NCI-H2196 treated with DMSO at 0.1 percent for 48 hours (cell line): ENCODE data around the gene APOBEC4.
"Not testable (repeated sequence)": the region's sequence is repeated elsewhere in the genome, so short reads cannot be mapped to it uniquely, and the experiment has no call there.

Experiments used
- DNase-seq: peaks from one replicate; lab custom pipeline; 2025; ENCODE audit not compliant: unreplicated experiment; lab: John Stamatoyannopoulos, UW

APOBEC4 gene, protein sequence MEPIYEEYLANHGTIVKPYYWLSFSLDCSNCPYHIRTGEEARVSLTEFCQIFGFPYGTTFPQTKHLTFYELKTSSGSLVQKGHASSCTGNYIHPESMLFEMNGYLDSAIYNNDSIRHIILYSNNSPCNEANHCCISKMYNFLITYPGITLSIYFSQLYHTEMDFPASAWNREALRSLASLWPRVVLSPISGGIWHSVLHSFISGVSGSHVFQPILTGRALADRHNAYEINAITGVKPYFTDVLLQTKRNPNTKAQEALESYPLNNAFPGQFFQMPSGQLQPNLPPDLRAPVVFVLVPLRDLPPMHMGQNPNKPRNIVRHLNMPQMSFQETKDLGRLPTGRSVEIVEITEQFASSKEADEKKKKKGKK

DNA sequence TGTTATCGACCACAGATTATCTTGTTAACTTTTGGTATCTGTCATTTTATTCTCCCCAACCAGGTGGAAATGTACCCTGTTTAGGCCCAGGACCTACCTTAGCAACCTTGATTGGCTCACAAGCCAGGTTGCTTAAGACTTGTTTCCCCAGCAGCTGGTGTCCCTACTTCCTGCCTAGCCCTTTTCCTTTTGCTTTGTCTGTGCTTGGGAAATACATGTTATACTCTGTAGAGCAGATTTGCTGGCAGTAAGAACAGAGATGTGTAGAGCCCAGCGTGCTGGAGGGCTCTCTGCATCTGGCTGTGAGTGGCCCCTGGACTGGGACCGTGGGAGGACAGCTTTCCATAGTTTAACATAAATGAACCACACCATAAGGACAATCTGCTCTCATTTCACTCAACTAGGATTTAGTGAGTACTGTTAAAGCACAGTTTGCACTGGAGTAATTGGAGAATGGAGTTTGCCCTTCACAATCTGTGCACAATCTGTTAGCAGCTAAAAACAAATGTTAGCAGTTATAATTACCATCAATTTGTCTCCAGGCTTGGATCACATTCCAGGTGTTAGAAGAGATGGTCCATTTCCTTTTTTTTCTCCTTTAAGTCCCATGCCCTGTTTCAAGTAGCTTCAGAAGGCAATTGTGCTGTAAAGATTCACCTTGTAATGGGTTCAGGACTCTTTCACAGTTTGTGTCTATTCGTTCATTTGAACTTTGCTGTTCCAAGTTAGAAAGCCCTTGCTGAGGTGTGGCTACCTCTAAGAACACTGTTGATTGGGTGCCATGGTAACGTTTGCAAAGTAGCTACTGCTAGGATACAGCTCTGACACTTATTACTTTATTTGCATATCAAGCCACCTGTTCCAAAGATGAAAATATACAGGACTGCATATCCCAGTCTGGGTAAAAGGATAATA, at the start of gene APOBEC4:
Gene APOBEC4, minus strand, starts transcription at position 770 of the 915 bp plus-strand sequence. CDS start 4,535 bp downstream, outside the sequence.
- peak; percentile 35 for DNase-seq

DNA sequence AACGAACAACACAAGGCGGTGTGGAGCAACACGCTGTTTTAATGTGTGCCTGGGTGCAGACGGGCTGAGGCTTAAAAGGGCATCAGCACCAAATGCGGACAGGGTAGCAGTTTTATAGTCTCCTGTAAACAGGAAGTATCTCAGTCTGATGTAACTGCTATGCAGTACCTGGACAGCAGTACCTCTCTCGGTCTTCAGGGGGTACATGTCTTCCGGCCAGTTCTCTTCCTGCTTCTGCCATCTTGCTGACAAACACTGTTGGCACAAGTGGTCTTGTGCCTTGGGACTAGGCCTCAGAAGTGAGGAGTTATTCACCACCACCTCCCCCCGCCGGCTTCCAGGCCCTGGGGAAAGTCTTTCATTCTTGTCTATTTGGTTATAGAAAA, 49.7 kb upstream of the APOBEC4 start:
- no peak for DNase-seq

DNA sequence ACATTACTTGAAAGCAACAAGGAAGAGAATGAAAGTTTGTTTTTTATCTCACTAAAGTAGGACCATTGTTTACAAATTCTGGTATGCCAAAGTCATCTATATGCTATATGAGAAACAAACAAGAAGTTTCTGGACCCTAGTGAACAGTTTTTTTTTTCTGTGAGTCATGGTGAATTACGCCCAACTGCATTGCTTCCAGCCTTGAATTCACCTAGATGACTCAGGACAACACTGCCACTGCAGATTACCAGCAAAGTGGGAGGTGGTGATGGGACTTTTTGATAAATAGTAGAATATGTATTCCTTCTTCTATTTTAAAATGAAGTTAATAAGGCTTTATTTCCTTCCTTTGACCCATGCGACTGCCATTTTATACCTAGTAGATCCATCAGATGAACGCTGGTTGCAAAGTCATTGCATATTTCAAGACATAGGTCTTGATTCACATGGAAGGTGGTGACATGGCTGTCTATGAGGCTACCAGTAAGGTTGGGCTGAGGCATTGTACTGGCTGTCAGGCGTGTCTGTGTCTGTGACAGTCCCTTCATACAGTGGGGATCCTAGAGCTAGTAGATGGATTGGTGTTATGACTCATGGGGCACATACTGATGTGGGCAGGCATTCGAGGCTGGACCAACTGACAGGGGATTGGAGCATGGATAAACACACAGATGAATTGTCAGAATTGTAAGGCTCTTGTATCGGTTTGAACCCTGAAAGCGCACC, 49.1 kb upstream of the APOBEC4 start:
- DNase-seq, result no peak

DNA sequence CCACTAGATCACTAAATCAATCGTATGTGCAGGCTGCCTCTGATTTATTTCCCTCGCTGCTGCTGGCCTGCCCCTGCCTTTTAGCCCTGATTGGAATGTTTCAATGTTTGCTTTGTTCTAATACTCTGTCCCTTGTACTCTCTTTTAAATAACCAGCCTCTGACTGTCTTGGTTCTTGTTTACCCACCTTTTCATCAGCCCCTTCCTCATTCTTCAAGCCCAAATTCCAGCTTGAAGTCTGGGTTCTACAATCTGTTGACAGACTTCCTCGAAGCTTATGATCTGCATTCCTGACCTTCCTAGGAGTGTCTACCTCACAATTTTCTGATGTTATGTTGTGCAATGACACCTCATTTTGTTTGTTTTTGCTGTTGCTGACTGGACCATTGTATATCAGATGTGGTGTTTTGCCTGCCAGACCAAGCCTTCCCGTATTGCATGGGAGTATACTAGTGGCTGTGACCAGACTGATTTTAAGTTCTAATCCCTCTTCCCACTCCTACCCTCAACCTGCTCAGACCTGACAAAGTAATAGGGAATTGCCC, 46.6 kb upstream of the APOBEC4 start:
- no peak for DNase-seq

DNA sequence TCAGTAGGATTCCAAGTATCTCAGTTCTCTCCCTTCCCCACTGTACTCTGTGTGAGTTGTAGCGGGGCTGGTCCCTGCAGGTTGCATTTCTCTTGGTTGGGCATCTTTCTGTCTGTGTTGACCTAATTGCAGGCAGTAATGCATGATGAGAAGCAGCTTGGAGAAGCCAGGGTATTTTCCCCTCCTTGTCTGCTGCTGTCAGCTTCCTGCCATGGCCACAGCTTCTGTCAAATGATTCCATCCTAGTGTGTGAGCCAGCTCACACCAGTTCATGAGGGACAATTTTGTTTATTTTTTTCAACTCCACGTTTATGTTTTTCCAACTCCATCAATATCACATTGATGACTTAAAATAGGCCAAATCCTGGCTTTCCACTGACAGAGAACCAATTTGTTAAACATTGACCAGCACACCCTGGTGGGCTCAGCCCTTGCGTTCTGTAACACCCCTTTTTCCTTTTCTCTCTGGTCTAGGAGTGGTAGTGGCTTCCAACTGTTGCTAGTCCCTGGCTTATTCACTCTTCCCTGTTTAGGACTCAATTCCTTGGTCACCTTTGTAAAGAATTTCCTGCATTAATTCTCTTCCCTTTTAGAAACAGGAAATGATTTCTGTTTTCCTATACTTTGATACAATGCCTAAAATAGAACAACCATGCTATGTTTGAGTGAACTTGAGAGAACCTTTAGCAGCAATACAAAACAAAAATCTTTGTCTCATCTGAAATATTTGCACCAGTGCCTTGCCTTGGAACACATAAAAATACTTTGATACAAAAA, 44.9 kb upstream of the APOBEC4 start:
- DNase-seq, result no peak

DNA sequence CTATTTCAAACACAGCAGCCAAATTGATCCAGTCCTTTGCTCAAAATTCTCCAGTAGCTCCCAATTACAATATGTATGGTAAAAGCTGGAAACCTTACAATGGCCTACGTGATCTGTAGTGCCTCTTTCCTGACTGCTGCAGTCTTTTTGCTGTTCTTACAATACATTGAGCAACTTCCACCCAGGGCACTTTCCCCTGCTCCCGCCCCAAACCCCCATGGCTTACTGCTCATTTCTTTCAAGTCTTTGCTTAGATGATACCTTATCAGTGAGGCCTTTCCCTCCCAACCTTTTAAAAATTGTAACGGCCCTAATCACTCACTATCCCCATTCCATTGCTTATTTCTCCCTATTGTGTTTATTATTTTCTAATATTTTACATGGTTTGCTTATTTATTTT, 43.9 kb upstream of the APOBEC4 start:
- DNase-seq, result no peak

DNA sequence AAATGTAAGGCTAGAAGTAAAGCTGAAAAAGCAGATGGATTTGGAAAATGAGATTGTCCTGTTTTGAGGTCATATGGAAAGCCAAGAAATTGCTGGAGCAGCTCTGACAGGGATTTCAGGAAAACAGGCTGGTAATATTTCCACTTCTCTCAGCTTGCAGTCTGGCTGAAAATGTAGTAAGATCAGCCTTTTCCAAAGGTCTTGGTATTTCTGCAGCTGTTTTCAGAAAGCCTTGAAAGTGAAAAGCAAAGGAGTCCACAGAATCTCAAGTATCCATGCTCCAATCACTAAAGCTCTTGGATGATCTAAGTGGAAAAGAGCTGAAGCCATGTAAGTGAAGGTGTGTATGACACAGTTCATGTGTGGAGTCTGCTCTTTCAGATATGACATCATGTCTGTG, 41.6 kb upstream of the APOBEC4 start:
- no peak for DNase-seq

DNA sequence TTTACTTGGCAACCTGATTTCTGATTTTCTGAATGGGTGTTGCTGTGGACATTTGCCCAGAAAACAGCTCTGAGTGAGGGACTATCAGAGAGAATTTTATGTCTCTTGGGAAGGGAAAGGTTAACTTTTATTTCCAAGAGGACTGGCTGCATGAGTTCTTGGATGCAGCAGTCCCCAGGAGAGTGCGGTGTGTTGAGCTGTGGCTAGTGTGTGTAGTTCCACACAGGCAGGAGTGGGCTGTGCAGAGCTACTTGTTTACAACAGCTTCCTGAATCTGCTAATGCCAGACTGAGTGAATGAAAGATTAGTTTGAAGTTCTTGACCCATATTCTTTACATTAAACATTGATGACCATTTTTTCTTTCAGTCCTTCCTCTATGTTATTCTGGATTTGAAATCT, 41.0 kb upstream of the APOBEC4 start:
- no peak for DNase-seq

DNA sequence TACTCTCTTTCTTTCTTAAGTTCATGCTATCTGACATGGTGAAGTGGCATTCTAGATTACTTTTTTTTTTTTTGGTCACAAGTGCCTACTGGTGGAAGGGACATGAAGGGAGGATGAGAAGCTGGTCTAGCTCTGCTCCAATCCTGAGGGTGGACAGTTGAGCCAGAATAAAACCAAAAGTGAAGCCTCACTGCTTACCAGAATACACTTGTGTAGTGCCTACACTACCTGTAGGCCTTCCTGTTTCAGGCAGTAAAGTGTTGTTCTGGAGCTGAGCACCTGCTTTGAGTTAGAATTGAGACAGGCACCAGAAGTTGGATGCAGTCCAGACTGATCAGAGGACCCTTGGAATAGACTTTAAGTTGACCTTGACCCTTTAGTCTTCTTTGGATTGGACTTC, 40.4 kb upstream of the APOBEC4 start:
- DNase-seq, result no peak

DNA sequence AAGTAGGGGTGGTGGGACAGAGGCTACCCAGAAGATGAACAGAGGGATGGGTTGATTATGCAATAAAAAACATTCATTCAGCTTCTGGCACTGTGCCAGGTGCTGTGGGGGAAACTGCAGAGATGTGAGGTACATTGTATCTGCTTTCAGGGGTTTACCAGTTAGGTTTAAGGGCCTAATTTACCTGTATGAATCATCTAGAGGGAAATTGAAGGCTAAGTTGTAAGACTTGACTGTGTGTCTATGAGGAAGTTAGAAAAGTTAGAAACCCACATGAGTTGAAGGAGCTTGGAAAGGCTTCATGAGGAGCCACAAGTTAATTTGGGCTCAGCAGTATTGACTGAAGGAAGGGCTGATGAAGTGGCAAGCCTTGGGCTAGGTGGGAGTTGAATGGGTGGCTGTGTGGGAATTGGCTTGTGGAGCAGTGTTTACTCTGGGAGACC, 36.7 kb upstream of the APOBEC4 start:
- no peak for DNase-seq

DNA sequence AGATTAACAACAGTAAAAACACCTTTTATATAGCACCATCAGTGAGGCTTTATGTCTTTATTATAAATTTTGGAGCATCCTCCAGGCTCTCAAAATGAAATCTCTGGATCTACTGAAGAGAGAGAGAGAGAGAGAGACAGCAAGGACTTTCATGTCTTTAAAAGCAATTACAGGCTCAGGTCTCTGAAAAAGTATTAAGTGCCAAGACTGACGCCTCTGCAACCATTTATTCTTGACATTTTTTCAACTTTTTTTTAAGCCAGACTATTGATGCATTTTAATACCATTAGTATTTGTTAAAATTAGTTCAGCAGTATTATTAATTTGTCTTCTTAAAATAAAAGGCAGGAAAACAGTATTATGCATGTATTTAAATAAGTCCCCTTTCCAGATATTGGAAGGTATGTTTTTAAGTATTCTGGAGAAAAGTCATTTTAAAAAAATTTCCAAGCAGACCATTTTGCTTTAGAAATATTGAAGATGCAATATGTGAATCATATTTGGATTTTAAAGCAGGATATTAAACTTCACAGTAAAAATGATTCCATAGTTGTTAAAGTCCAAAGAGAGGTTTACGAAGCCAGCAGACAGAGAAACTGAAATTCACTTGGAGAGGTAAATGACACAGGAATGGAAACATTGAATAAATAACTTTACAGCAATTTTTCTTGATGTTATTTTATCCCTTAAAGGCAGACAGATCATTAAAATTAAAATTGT, 35.4 kb upstream of the APOBEC4 start:
- DNase-seq, result no peak

DNA sequence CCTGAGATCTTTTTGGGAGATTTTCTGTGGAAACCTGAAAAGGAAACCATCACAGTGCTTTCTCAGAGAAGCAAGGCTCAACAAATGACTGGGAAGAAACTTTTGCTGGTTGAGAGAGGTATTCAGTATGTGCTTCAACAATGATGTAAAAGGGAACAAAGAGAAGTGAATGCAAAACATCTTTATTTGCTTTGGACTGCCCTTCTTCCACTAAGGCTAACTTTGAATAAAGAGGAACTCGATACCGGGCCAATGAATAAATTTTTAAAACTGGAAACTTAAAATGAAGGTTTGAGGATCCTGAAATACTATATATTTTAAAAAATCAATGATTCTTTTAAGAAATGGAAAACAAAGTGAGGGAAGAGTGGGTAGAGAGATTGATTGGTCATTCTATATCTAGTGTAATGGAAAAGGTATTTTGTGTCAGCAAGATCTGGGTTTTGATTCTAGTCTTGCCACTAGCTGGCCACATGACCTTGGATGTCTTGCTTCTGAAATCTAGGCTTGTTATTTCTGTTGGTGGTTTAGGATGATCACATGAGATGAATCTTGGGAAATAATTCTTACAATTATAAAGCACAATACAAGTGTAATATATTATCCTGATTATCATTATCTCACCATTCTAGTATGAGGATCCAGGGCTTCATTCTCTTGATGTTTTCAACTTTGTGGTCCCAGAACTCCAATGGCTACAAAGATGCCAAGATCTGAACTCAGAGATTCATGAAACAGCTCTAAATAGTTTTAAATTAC, 34.6 kb upstream of the APOBEC4 start:
- no peak for DNase-seq

DNA sequence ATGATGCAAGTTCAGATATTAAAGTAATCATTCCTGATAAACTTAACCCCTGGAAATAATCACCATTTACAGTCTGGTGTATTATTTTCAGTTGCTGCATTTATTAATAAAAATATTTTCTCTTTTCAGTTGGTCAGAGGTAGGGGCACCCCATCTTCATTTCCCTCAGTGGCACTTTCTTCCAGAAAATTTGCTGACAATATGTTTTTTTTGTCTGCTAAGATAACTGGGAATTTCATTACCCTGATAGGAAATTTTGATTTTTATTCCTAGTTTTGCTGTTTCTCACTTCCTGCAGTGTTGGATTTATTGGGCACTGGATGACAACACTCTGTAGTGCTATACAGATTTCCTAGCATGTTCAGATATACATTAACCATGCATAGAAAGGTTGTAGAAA, 33.1 kb upstream of the APOBEC4 start:
- DNase-seq, result no peak

DNA sequence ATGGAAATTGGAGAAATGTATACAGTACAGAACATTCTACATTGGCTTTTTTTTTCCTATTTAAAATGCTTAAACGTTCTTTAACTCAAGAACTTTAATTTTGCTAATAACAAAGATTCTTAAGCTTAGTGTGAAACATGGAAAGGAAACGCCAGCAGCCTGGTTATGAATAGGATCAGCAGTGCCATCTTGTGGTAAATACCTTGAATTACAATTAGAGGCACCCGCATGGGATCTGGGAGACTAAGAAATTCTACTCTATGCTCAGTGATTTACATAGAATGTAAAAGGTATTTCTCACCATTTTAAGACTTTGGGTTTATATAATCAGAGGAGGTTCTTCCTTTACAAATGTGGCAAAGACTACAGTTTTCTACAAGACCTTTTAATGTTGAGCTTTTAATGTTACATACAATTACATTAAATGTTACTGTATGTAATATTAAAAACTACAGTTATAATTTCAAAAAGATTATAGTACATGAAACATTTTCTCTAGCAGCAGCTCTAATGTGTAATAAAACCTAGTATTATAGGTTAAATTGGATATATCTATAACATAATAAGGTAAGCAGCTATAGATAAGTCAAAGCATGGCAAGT, 32.1 kb upstream of the APOBEC4 start:
- DNase-seq, result no peak

DNA sequence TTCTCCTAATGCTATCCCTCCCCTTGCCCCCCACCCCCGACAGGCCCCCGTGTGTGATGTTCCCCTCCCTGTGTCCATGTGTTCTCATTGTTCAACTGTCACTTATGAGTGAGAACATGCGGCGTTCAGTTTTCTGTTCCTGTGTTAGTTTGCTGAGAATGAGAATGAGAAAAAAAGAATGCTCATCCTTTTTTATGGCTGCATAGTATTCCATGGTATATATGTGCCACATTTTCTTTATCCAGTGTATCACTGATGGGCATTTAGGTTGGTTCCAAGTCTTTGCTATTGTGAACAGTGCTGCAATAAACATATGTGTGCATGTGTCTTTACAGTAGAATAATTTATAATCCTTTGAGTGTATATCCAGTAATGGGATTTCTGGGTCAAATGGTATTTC, 26.2 kb upstream of the APOBEC4 start:
- not testable (repeated sequence) for DNase-seq

DNA sequence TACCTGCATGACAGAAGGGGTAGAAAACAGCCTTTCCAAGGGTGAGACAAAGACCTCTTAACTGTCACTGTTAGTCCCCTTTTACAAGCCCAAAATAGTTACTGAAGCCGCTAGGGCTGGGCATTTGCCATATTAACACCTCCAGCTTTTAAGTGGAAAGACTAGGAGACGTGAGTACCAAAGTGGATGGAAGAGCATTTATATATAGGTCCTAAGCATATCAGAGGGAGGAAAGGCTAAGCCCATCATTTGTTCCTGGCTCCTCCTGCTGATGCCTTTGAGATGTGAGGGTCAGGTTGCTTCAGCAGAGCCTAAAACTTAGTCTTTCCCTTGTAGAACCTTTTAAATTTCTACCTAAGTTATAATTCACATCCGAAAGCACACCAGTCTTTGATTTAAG, 25.7 kb upstream of the APOBEC4 start:
- no peak for DNase-seq

DNA sequence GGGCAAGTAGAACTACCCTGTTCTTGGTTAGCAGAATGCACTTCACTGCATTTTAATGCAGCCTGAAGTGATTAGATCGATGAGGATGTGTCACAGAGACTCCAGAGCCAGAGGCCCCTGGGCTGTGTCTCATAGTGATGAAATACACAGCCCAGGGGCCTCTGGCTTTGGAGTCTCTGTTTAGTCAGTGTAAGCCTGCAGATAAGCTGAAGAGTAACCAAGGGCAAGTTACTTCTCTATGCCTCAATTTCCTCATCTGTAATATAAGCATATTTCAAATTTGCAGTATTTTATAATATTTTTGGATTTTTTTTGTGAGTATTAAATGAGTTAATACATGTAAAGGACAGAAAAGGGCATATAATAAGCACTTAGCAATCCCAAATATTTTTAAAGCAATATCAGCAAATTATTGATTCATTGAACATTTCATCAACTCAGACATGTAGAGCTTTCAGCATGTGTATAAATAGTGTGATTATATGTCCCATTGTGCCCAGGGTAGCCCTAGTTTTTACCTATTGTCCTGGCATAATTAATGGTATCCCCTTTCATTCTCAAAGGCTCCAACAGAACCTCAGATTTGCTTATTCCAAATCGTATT, 23.6 kb upstream of the APOBEC4 start:
- no peak for DNase-seq

DNA sequence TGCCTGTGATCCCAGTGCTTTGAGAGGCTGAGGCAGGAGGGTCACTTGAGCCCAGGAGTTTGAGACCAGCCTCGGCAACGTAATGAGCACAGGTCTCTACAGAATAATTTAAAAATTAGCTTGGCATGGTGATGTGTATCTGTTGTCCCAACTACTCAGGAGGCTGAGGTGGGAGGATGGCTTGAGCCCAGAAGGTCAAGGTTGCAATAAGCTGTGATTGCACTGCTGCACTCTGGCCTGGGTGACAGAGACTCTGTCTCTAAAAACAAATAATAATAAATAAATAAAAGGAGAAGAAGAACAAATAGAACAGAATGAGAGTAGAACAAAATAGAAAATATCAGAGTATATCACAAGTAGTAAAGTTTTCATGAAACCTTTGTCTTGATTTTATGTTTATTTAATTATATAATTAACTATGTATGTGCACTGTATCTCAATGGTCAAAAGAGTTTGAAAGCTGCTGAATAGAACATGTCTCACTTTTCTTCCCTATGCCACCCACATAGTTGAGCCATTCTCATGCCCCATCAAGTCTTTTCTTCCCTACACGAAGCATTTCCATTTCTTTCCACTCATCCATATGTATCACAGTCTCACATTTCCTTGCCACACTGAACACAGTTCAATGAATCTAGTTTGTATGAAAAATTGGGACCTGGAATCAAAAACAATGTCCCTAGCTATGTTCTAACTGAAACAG, 22.9 kb upstream of the APOBEC4 start:
- no peak for DNase-seq
